Nephron (organoid): ENCODE results near the gene OR1J4.

Source experiments
- H3K27ac Mint-ChIP-seq, 3 experiments: 2 replicates each; pipeline ENCODE4 v1.8.0; 2020; ENCODE audit warnings: mixed read lengths in 3 of 3, mild to moderate bottlenecking in 2 of 3, moderate library complexity in 1 of 3
- H3K27me3 Mint-ChIP-seq: 2 replicates; pipeline ENCODE4 v1.8.0; 2021; ENCODE audit warnings: low read depth, mild to moderate bottlenecking, moderate library complexity, mixed read lengths
- H3K36me3 Mint-ChIP-seq: 2 replicates; pipeline ENCODE4 v1.8.0; 2020; ENCODE audit warnings: low read depth, mixed read lengths
- H3K4me1 Mint-ChIP-seq: 2 replicates; pipeline ENCODE4 v1.8.0; 2020; ENCODE audit warnings: mixed read lengths
- H3K4me3 Mint-ChIP-seq, 3 experiments: 2 replicates each; pipeline ENCODE4 v1.8.0; 2020; ENCODE audit warnings: mild to moderate bottlenecking in 3 of 3, mixed read lengths in 3 of 3, moderate library complexity in 2 of 3
- H3K9me3 Mint-ChIP-seq: 2 replicates; pipeline ENCODE4 v1.8.0; 2020; ENCODE audit warnings: mixed read lengths
- CTCF ChIP-seq, 3 experiments: fragments of 200-600 bp; sonication (generic); IDR thresholded peaks; one replicate each; pipeline ENCODE4 v1.5.0; 2021; ENCODE audit warnings: antibody characterized with exemption in 3 of 3; ENCODE audit not compliant: unreplicated experiment in 3 of 3

OR1J4 gene

GRCh38 chr9:122498883-122499288 lies 20.1 kb upstream of the OR1J4 start:
- H3K36me3 Mint-ChIP-seq, result no peaks in the 10 kb centered on the region
- TF ChIP-seq CTCF (IDR thresholded peaks at IDR 0.05; ENCODE audit: unreplicated experiment in 3 of 3), result peak; percentile 35 to 56 (median 42)
- H3K4me3 Mint-ChIP-seq, result no peak overlapping the region
- H3K9me3 Mint-ChIP-seq, result peaks cover 16% of the 10 kb centered on the region
- peaks cover 9% of the 10 kb centered on the region for H3K27me3 Mint-ChIP-seq
- no peaks in the 10 kb centered on the region for H3K4me1 Mint-ChIP-seq
- no peak overlapping the region for H3K27ac Mint-ChIP-seq

GRCh38 chr9:122506964-122507363 lies 12.0 kb upstream of the OR1J4 start:
- Mint-ChIP-seq H3K9me3 (no peaks in the 10 kb centered on the region), H3K27ac (no peak overlapping the region), H3K36me3 (no peaks in the 10 kb centered on the region), H3K4me3 (no peak overlapping the region), H3K4me1 (no peaks in the 10 kb centered on the region), H3K27me3 (peaks cover 29% of the 10 kb centered on the region)
- TF ChIP-seq CTCF (IDR thresholded peaks at IDR 0.05; ENCODE audit: unreplicated experiment in 3 of 3), result no peak

- Mint-ChIP-seq H3K4me3 (no peak within 1 kb of the TSS), H3K4me1 (no peaks in the 10 kb centered on the region), H3K27ac (no peak within 1 kb of the TSS), H3K36me3 (no peaks in the 10 kb centered on the region), H3K27me3 (peaks cover 38% of the 10 kb centered on the region), H3K9me3 (no peaks in the 10 kb centered on the region)
- TF ChIP-seq CTCF (IDR thresholded peaks at IDR 0.05; ENCODE audit: unreplicated experiment in 3 of 3), result no peak
These were observed 8.4 kb upstream of the OR1J4 start, which contains the start of gene OR1J2 for GRCh38 chr9:122510502-122510901. TSS of gene OR1J2 (plus strand) at chr9:122510802. CDS start at chr9:122510802, 0 bp downstream.

- no peaks in the 10 kb centered on the region for H3K9me3 Mint-ChIP-seq
- H3K4me1 Mint-ChIP-seq, result no peaks in the 10 kb centered on the region
- H3K27me3 Mint-ChIP-seq, result peaks cover 18% of the 10 kb centered on the region
- H3K36me3 Mint-ChIP-seq, result no peaks in the 10 kb centered on the region
- TF ChIP-seq CTCF (IDR thresholded peaks at IDR 0.05; ENCODE audit: unreplicated experiment in 3 of 3), result no peak
- H3K4me3 Mint-ChIP-seq, result no peak overlapping the region
- H3K27ac Mint-ChIP-seq, result no peak overlapping the region
These were observed 715 bp upstream of the OR1J4 start for GRCh38 chr9:122518226-122518625.

- H3K9me3 Mint-ChIP-seq, result no peaks in the 10 kb centered on the region
- TF ChIP-seq CTCF (IDR thresholded peaks at IDR 0.05; ENCODE audit: unreplicated experiment in 3 of 3), result no peak
- no peak overlapping the region for H3K27ac Mint-ChIP-seq
- H3K27me3 Mint-ChIP-seq, result peaks cover 15% of the 10 kb centered on the region
- no peaks in the 10 kb centered on the region for H3K36me3 Mint-ChIP-seq
- no peak overlapping the region for H3K4me3 Mint-ChIP-seq
- H3K4me1 Mint-ChIP-seq, result no peaks in the 10 kb centered on the region
These were observed 435 bp downstream of the OR1J4 start for GRCh38 chr9:122519376-122519775.

- Mint-ChIP-seq H3K27ac (no peak overlapping the region), H3K4me1 (no peaks in the 10 kb centered on the region), H3K36me3 (no peaks in the 10 kb centered on the region), H3K27me3 (peaks cover 4% of the 10 kb centered on the region), H3K4me3 (no peak overlapping the region), H3K9me3 (no peaks in the 10 kb centered on the region)
- TF ChIP-seq CTCF (IDR thresholded peaks at IDR 0.05; ENCODE audit: unreplicated experiment in 3 of 3), result no peak
These were observed 7.7 kb downstream of the OR1J4 start for GRCh38 chr9:122526602-122527001.
